SK-N-SH (cell line): ENCODE measurements around the gene OR9Q1. TPM values are rescaled to one million over a fixed set of nuclear protein-coding genes. Genes with fewer than 3 reads are reported as not detected.

Experiments used
- CTCF ChIA-PET: fragments of 300-600, 350-600 bp; formaldehyde crosslinking; extraction: SDS; loops from one replicate; lab custom pipeline; 2021; lab: Yijun Ruan, JAX
- POLR2A ChIA-PET: fragments of 350-600 bp; sonication (Branson Sonifier 250); formaldehyde crosslinking; extraction: SDS; loops from one replicate; lab custom pipeline; 2020; ENCODE audit warnings: antibody characterized with exemption, inconsistent platforms; lab: Yijun Ruan, JAX
- DNase-seq: peaks from one replicate; pipeline ENCODE4 v3.0.0; 2012
- H2AFZ ChIP-seq: fragments of 200-600 bp; sonication (generic); 2 replicates; pipeline ENCODE4 v1.8.1; 2016; ENCODE audit warnings: antibody characterized with exemption, mild to moderate bottlenecking, low read depth
- H3F3A ChIP-seq: fragments of 200-600 bp; sonication (generic); replicated peaks from 2 replicates; pipeline ENCODE3; 2016; ENCODE audit warnings: antibody characterized with exemption, mild to moderate bottlenecking; ENCODE audit not compliant: insufficient read depth
- H3K27ac ChIP-seq, 2 experiments: fragments of 200-500 bp in 1 of 2; fragments of 200-600 bp in 1 of 2; sonication (Bioruptor generic) in 1 of 2; sonication (generic), shearing (Covaris generic) in 1 of 2; 2 replicates each; pipeline versions ENCODE4 v1.5.1 to v1.6.1; 2014 to 2016; ENCODE audit warnings: low read depth in 2 of 2, inconsistent platforms in 1 of 2, low read length in 1 of 2, mild to moderate bottlenecking in 1 of 2, mixed read lengths in 1 of 2
- H3K27me3 ChIP-seq: fragments of 200-600 bp; sonication (generic), shearing (Covaris generic); 2 replicates; pipeline ENCODE4 v1.6.1; 2016; ENCODE audit warnings: mixed run types; ENCODE audit not compliant: insufficient read depth
- H3K36me3 ChIP-seq, 2 experiments: fragments of 200-500 bp in 1 of 2; fragments of 200-600 bp in 1 of 2; sonication (Bioruptor generic) in 1 of 2; sonication (generic) in 1 of 2; replicated peaks in 1 of 2; 2 replicates each; pipeline versions ENCODE3 to v1.5.1; 2014 to 2016; ENCODE audit warnings: low read length in 1 of 2, mild to moderate bottlenecking in 1 of 2; ENCODE audit not compliant: insufficient read depth in 2 of 2, control insufficient read depth in 1 of 2
- H3K4me1 ChIP-seq, 2 experiments: fragments of 200-500 bp in 1 of 2; fragments of 200-600 bp in 1 of 2; sonication (Bioruptor generic) in 1 of 2; sonication (generic), shearing (Covaris generic) in 1 of 2; 2 replicates each; pipeline versions ENCODE4 v1.5.1 to v1.6.1; 2014 to 2016; ENCODE audit warnings: low read depth in 1 of 2, low read length in 1 of 2, mixed run types in 1 of 2; ENCODE audit not compliant: insufficient read depth in 2 of 2, control insufficient read depth in 1 of 2
- H3K4me2 ChIP-seq: fragments of 200-600 bp; sonication (generic), shearing (Covaris generic); 2 replicates; pipeline ENCODE4 v1.6.1; 2017; ENCODE audit warnings: mixed run types
- H3K4me3 ChIP-seq, 2 experiments: fragments of 200-500 bp in 1 of 2; fragments of 200-600 bp in 1 of 2; sonication (Bioruptor generic) in 1 of 2; sonication (generic), shearing (Covaris generic) in 1 of 2; 2 replicates each; pipeline versions ENCODE4 v1.5.1 to v1.8.1; 2014 to 2016; ENCODE audit warnings: low read depth in 2 of 2, inconsistent platforms in 1 of 2, low read length in 1 of 2, mild to moderate bottlenecking in 1 of 2, mixed read lengths in 1 of 2, moderate library complexity in 1 of 2
- H3K79me2 ChIP-seq: fragments of 200-600 bp; sonication (generic); 2 replicates; pipeline ENCODE4 v1.8.1; 2017; ENCODE audit warnings: mild to moderate bottlenecking; ENCODE audit not compliant: insufficient read depth
- H3K9ac ChIP-seq: fragments of 200-600 bp; sonication (generic); 2 replicates; pipeline ENCODE4 v1.6.1; 2017; ENCODE audit warnings: mixed run types
- H3K9me2 ChIP-seq: fragments of 200-600 bp; sonication (generic); 2 replicates; pipeline ENCODE4 v1.6.1; 2017; ENCODE audit warnings: mixed run types
- H3K9me3 ChIP-seq: fragments of 200-600 bp; sonication (generic); 2 replicates; pipeline ENCODE4 v1.6.1; 2017; ENCODE audit warnings: mixed run types, mild to moderate bottlenecking, moderate library complexity
- H4K20me1 ChIP-seq: fragments of 200-600 bp; sonication (generic); 2 replicates; pipeline ENCODE4 v1.6.1; 2017; ENCODE audit warnings: mild to moderate bottlenecking, mixed run types; ENCODE audit not compliant: insufficient read depth
- CHD2 ChIP-seq: fragments of 150-350 bp; IDR thresholded peaks from 2 replicates; pipeline ENCODE4 v1.6.1; 2018; ENCODE audit warnings: low read length; ENCODE audit not compliant: partially characterized antibody
- EP300 ChIP-seq, 2 experiments: IDR thresholded peaks; 2 replicates each; pipeline versions ENCODE4 v1.4.0 to v1.6.1; 2012; ENCODE audit warnings: borderline replicate concordance in 1 of 2, low read depth in 1 of 2, low read length in 1 of 2
- EZH2phosphoT487 ChIP-seq: fragments of 200-600 bp; sonication (generic); IDR thresholded peaks from 2 replicates; pipeline ENCODE4 v1.6.1; 2017; ENCODE audit warnings: low read depth, mixed run types, mild to moderate bottlenecking, antibody characterized with exemption, moderate library complexity, borderline replicate concordance
- FOXJ3 ChIP-seq: sonication (generic); formaldehyde crosslinking; IDR thresholded peaks from 2 replicates; pipeline ENCODE4 v1.5.1; 2020; ENCODE audit warnings: mild to moderate bottlenecking, missing genetic modification reagents
- GABPA ChIP-seq: IDR thresholded peaks from 2 replicates; pipeline ENCODE4 v1.4.0; 2012; ENCODE audit warnings: low read depth, mild to moderate bottlenecking
- GATA2 ChIP-seq: sonication (generic); formaldehyde crosslinking; IDR thresholded peaks from 2 replicates; pipeline ENCODE4 v1.5.0; 2020; ENCODE audit warnings: mild to moderate bottlenecking, missing genetic modification reagents
- JUND ChIP-seq: IDR thresholded peaks from 2 replicates; pipeline ENCODE4 v1.4.0; 2012
- NFIC ChIP-seq: IDR thresholded peaks from 2 replicates; pipeline ENCODE4 v1.4.0; 2012; ENCODE audit warnings: borderline replicate concordance
- RAD21 ChIP-seq: IDR thresholded peaks from 2 replicates; pipeline ENCODE4 v1.6.1; 2012; ENCODE audit warnings: mild to moderate bottlenecking, low read length
- RXRA ChIP-seq: IDR thresholded peaks from 2 replicates; pipeline ENCODE4 v1.4.0; 2012; ENCODE audit warnings: low read depth, mild to moderate bottlenecking, borderline replicate concordance
- SMC3 ChIP-seq: IDR thresholded peaks from 2 replicates; pipeline ENCODE4 v1.6.1; 2012; ENCODE audit warnings: low read depth, low read length, improper control_type of control experiment
- WGBS: methylation state at CpG from one replicate; pipeline ENCODE4 v1.1.6; 2017; ENCODE audit warnings: low lambda C conversion rate; 5-methylcytosine and 5-hydroxymethylcytosine counted together
- polyA plus RNA-seq, 3 experiments: library from polyadenylated mRNA; depleted of rRNA; stranded (reverse); fragments of >200 nt; gene quantifications; 2 replicates each; pipeline ENCODE4 v1.2.3, GENCODE V29; 2012
- TF ChIP-seq, protein P1 (sequence below): fragments of 150-350 bp; IDR thresholded peaks from 2 replicates; pipeline ENCODE4 v1.6.1; 2017; ENCODE audit warnings: antibody characterized with exemption, low read length, low read depth, borderline replicate concordance
- TF ChIP-seq, protein P2 (sequence below): IDR thresholded peaks from 2 replicates; pipeline ENCODE4 v1.4.0; 2012; ENCODE audit warnings: low read depth, borderline replicate concordance
- TF ChIP-seq, protein P3 (sequence below): IDR thresholded peaks from 2 replicates; pipeline ENCODE4 v1.6.1; 2012; ENCODE audit warnings: mild to moderate bottlenecking, low read depth, low read length, moderate library complexity

Gene OR9Q1
- polyA plus RNA-seq, 1 of the 3 experiments (the other 2 are of a cell fraction): not detected

- no peaks in the 10 kb centered on the region for H3K36me3 ChIP-seq
- no peaks in the 10 kb centered on the region for H3K4me1 ChIP-seq
- no peak overlapping the region for H3K4me3 ChIP-seq
- no peaks in the 10 kb centered on the region for H3F3A ChIP-seq
- no peak overlapping the region for H3K4me2 ChIP-seq
- POLR2A ChIA-PET: no interaction called here
- no peaks in the 10 kb centered on the region for H3K27me3 ChIP-seq
- DNase-seq: no peak
- no peaks in the 10 kb centered on the region for H3K9me3 ChIP-seq
- no peaks in the 10 kb centered on the region for H3K79me2 ChIP-seq
- H2AFZ ChIP-seq: no peak overlapping the region
- TF ChIP-seq, protein P1, sequence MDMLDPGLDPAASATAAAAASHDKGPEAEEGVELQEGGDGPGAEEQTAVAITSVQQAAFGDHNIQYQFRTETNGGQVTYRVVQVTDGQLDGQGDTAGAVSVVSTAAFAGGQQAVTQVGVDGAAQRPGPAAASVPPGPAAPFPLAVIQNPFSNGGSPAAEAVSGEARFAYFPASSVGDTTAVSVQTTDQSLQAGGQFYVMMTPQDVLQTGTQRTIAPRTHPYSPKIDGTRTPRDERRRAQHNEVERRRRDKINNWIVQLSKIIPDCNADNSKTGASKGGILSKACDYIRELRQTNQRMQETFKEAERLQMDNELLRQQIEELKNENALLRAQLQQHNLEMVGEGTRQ: no peak
- TF ChIP-seq RXRA (no peak), RAD21 (no peak), EP300 (IDR thresholded peaks at IDR 0.05; ENCODE audit: borderline replicate concordance in 1 of 2, low read depth in 1 of 2, low read length in 1 of 2) (no peak), JUND (no peak), FOXJ3 (no peak), EZH2phosphoT487 (no peak), CHD2 (no peak), GABPA (no peak), GATA2 (CRISPR knock-in tag) (no peak), NFIC (no peak)
- TF ChIP-seq, protein P2, sequence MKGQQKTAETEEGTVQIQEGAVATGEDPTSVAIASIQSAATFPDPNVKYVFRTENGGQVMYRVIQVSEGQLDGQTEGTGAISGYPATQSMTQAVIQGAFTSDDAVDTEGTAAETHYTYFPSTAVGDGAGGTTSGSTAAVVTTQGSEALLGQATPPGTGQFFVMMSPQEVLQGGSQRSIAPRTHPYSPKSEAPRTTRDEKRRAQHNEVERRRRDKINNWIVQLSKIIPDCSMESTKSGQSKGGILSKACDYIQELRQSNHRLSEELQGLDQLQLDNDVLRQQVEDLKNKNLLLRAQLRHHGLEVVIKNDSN: no peak
- TF ChIP-seq, protein P3, sequence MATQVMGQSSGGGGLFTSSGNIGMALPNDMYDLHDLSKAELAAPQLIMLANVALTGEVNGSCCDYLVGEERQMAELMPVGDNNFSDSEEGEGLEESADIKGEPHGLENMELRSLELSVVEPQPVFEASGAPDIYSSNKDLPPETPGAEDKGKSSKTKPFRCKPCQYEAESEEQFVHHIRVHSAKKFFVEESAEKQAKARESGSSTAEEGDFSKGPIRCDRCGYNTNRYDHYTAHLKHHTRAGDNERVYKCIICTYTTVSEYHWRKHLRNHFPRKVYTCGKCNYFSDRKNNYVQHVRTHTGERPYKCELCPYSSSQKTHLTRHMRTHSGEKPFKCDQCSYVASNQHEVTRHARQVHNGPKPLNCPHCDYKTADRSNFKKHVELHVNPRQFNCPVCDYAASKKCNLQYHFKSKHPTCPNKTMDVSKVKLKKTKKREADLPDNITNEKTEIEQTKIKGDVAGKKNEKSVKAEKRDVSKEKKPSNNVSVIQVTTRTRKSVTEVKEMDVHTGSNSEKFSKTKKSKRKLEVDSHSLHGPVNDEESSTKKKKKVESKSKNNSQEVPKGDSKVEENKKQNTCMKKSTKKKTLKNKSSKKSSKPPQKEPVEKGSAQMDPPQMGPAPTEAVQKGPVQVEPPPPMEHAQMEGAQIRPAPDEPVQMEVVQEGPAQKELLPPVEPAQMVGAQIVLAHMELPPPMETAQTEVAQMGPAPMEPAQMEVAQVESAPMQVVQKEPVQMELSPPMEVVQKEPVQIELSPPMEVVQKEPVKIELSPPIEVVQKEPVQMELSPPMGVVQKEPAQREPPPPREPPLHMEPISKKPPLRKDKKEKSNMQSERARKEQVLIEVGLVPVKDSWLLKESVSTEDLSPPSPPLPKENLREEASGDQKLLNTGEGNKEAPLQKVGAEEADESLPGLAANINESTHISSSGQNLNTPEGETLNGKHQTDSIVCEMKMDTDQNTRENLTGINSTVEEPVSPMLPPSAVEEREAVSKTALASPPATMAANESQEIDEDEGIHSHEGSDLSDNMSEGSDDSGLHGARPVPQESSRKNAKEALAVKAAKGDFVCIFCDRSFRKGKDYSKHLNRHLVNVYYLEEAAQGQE: no peak
- H3K27ac ChIP-seq: no peak overlapping the region
- 10% methylated on average over 2 of the region's 2 CpGs for WGBS
- H3K9me2 ChIP-seq: no peaks in the 10 kb centered on the region
- no peaks in the 10 kb centered on the region for H4K20me1 ChIP-seq
- no peak overlapping the region for H3K9ac ChIP-seq
- CTCF ChIA-PET: no interaction called here
Measured at GRCh38 chr11:58034471-58034870, 10.8 kb downstream of the OR9Q1 start.

DNA sequence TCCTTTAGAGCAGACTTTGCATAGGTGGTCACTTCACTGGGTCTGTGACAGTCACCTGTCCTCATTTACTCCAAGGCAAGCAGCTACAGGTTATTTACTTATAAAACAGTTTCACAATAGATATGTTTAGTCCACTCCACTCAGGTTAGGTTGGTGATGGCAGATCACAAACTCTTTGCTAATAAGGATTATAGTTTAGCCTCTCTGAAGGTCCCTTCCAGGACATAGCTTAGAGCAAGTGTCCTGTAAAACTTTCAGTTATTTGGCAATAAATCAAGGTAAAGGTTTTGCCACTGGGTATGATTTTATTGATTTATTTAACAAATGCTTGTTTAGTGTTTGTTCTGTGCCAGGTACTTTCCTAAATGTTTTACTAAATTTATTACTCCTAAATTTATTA is 15.9 kb downstream of the OR9Q1 start:
- no peak overlapping the region for H3K4me2 ChIP-seq
- no peak overlapping the region for H3K4me3 ChIP-seq
- H4K20me1 ChIP-seq: no peaks in the 10 kb centered on the region
- H3K9me3 ChIP-seq: no peaks in the 10 kb centered on the region
- POLR2A ChIA-PET: no interaction called here
- H3K36me3 ChIP-seq: no peaks in the 10 kb centered on the region
- TF ChIP-seq RAD21 (no peak), SMC3 (no peak)
- H3K4me1 ChIP-seq: no peaks in the 10 kb centered on the region
- no peak overlapping the region for H3K27ac ChIP-seq
- H3K9ac ChIP-seq: no peak overlapping the region
- H3F3A ChIP-seq: no peaks in the 10 kb centered on the region
- no peaks in the 10 kb centered on the region for H3K9me2 ChIP-seq
- H3K27me3 ChIP-seq: peaks cover 4% of the 10 kb centered on the region; the same call in 1 of the 2 replicates
- CTCF ChIA-PET: no interaction called here
- H2AFZ ChIP-seq: no peak overlapping the region
- no peaks in the 10 kb centered on the region for H3K79me2 ChIP-seq
- DNase-seq: no peak
